Germinal center (tissue), 1 donor: ENCODE results near the gene ZBTB47.

Experiments
- DNase-seq: peaks from one replicate; pipeline ENCODE4 v3.0.0; 2012; ENCODE audit warnings: mixed read lengths, low spot score

ZBTB47 gene

GRCh38 chr3:42699511-42699971, 46.0 kb downstream of the ZBTB47 start:
- DNase-seq: no peak

GRCh38 chr3:42700366-42701288, 47.1 kb downstream of the ZBTB47 start:
- DNase-seq: no peak

- peak; percentile 79 for DNase-seq
Measured at GRCh38 chr3:42701371-42702065, 48.0 kb downstream of the ZBTB47 start.

GRCh38 chr3:42702066-42702951, 48.8 kb downstream of the ZBTB47 start, which contains the start of gene HHATL:
Gene HHATL (minus strand): TSS chr3:42702798. CDS start chr3:42700826, 1,972 bp downstream.
- no peak for DNase-seq

- DNase-seq: no peak
Measured at GRCh38 chr3:42702982-42703694, 49.6 kb downstream of the ZBTB47 start.

- DNase-seq: no peak
Measured at GRCh38 chr3:42703695-42704025, 50.2 kb downstream of the ZBTB47 start.

- DNase-seq: no peak
Measured at GRCh38 chr3:42704136-42704841, 50.8 kb downstream of the ZBTB47 start.

GRCh38 chr3:42705058-42705767, 51.7 kb downstream of the ZBTB47 start:
- DNase-seq: no peak

GRCh38 chr3:42705962-42706585, 52.6 kb downstream of the ZBTB47 start:
- no peak for DNase-seq

- no peak for DNase-seq
Measured at GRCh38 chr3:42706721-42707619, 53.5 kb downstream of the ZBTB47 start.

GRCh38 chr3:42707620-42708355, 54.3 kb downstream of the ZBTB47 start:
- no peak for DNase-seq

- no peak for DNase-seq
Measured at GRCh38 chr3:42708611-42709151, 55.2 kb downstream of the ZBTB47 start.

GRCh38 chr3:42709621-42710020, 56.1 kb downstream of the ZBTB47 start:
- DNase-seq: no peak

- no peak for DNase-seq
Measured at GRCh38 chr3:42710323-42711021, 57.0 kb downstream of the ZBTB47 start.

GRCh38 chr3:42711491-42712343, 58.2 kb downstream of the ZBTB47 start:
- no peak for DNase-seq

- DNase-seq: no peak
Measured at GRCh38 chr3:42712344-42712648, 58.8 kb downstream of the ZBTB47 start.
